Middle frontal gyrus (tissue), 1 donor: ENCODE results near the gene MFAP4.

Experiments used
- DNase-seq: peaks from one replicate; pipeline ENCODE4 v3.0.0-alpha.2; 2015; ENCODE audit warnings: low spot score; ENCODE audit errors: extremely low spot score

The MFAP4 gene

DNA sequence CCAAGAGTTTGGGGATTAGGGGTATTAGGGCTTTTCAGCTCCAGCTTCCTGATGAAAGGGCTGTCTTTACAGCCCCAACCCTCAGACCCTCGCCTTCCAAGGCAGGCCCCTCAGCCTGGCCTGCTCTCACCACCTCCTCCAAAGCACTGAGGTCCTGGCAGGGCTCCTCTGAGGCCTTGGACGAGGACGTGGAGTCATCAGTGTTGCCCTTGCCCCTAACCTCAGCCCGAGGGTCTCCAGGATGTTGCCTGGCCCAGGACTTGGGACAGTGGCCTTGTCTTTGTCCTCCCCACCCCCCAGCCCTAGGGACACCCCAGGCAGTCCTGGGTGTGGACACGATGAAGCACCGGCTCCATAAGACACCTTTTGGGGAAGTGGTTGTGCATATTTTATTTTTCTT, 52.7 kb downstream of the MFAP4 start:
- DNase-seq, result no peak

DNA sequence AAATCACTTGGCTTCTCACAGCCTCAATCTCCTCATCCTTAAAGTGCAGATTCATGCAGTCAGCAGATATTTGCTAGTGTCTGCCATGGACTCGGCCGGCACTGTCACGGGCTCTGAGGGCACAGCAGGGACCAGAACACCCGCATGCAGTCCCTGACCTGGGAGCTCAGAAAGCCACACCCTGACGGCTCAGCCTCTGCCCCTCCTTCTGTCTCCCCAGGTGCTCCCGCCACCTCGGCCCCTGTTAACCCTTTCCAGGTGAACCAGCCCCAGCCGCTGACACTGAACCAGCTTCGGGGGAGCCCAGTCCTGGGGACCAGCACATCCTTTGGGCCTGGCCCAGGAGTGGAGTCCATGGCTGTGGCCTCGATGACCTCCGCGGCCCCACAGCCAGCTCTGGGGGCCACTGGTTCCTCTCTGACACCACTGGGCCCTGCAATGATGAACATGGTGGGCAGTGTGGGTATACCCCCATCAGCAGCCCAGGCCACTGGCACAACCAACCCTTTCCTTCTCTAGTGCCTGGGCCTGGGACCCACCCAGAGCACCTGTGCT, 53.2 kb downstream of the MFAP4 start:
- no peak for DNase-seq
